Mononuclear cell (primary cell): Measurements from ENCODE around the gene RBM33. TPM values are rescaled to one million over a fixed set of nuclear protein-coding genes. Genes with fewer than 3 reads are reported as not detected.

Source experiments
- H3K27me3 ChIP-seq: 2 replicates; pipeline ENCODE4 v1.6.0; 2011; ENCODE audit warnings: low read length, control low read depth; ENCODE audit not compliant: insufficient read depth
- H3K4me1 ChIP-seq: 2 replicates; pipeline ENCODE4 v1.5.1; 2011; ENCODE audit warnings: mild to moderate bottlenecking, low read length, control low read depth; ENCODE audit not compliant: insufficient read depth
- H3K4me3 ChIP-seq: 2 replicates; pipeline ENCODE4 v1.5.1; 2011; ENCODE audit warnings: mild to moderate bottlenecking, low read length, moderate library complexity
- H3K9me3 ChIP-seq: 2 replicates; pipeline ENCODE4 v1.5.1; 2011; ENCODE audit warnings: low read depth, mild to moderate bottlenecking, control low read depth, low read length
- total RNA-seq: library from RNA; depleted of rRNA; stranded (reverse); fragments of >200 nt; gene quantifications from one replicate; pipeline ENCODE4 v1.2.3, GENCODE V29; 2012

Gene RBM33
- total RNA-seq, 1 donor, result 100 TPM

- Histone ChIP-seq H3K9me3 (no peaks in the 10 kb centered on the region), H3K4me1 (peaks cover 9% of the 10 kb centered on the region), H3K27me3 (no peaks in the 10 kb centered on the region), H3K4me3 (no peak overlapping the region)
Measured at GRCh38 chr7:155709453-155709852, 65.0 kb downstream of the RBM33 start.

- Histone ChIP-seq H3K4me1 (peaks cover 9% of the 10 kb centered on the region), H3K27me3 (no peaks in the 10 kb centered on the region), H3K9me3 (no peaks in the 10 kb centered on the region), H3K4me3 (no peak overlapping the region)
Measured at GRCh38 chr7:155710031-155710430, 65.6 kb downstream of the RBM33 start.

DNA sequence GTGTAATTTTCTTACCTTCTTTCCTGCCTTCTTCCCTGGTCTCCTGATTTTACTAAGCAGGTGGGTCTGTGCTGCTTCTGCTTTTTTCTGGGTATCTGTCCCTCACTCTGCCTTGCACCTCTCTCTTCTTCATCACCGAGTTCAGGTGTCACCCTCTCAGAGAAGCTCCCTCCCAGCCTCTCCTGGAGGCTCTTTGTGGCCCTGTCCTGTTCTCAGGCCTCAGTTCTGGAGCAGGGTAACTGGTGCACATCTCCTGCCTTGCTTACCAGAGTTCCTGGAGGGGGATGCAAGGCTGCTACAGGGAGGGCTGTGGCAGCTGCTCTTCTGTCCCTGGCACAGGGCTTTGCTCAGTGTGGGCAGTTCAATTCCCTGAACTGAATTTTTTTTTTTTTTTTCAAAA, 66.1 kb downstream of the RBM33 start:
- Histone ChIP-seq H3K27me3 (no peaks in the 10 kb centered on the region), H3K9me3 (no peaks in the 10 kb centered on the region), H3K4me3 (no peak overlapping the region), H3K4me1 (peaks cover 9% of the 10 kb centered on the region)

GRCh38 chr7:155711081-155711480, 66.6 kb downstream of the RBM33 start:
- H3K4me1 ChIP-seq, result peaks cover 9% of the 10 kb centered on the region
- no peaks in the 10 kb centered on the region for H3K9me3 ChIP-seq
- no peak overlapping the region for H3K4me3 ChIP-seq
- H3K27me3 ChIP-seq, result no peaks in the 10 kb centered on the region

DNA sequence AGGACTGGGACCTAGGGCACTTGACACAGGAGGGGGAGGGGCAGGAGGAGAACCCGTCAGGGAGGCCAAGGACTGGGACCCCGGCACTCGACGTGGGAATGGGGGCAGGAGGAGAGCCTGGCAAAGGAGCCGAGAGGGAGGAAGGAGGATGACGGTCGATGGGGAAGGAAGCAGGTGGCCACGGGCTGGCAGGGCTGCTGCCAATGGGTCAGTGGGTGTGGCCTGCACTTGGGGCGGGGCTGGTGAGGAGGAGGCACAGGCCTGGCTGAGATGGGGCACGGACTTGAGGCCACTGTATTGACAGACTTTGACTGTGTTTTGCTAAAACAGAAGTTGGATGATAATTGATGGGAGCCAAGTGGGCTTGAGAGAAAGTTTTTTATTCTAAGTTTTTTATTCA, 68.9 kb downstream of the RBM33 start:
- peaks cover 9% of the 10 kb centered on the region for H3K4me1 ChIP-seq

GRCh38 chr7:155714702-155715101, 70.2 kb downstream of the RBM33 start:
- H3K27me3 ChIP-seq, result no peaks in the 10 kb centered on the region
- no peak overlapping the region for H3K4me3 ChIP-seq
- peaks cover 9% of the 10 kb centered on the region for H3K4me1 ChIP-seq
- H3K9me3 ChIP-seq, result no peaks in the 10 kb centered on the region

More for the DNA sequence above, 68.9 kb downstream of the RBM33 start:
- no peaks in the 10 kb centered on the region for H3K27me3 ChIP-seq
- no peaks in the 10 kb centered on the region for H3K9me3 ChIP-seq
- no peak overlapping the region for H3K4me3 ChIP-seq

DNA sequence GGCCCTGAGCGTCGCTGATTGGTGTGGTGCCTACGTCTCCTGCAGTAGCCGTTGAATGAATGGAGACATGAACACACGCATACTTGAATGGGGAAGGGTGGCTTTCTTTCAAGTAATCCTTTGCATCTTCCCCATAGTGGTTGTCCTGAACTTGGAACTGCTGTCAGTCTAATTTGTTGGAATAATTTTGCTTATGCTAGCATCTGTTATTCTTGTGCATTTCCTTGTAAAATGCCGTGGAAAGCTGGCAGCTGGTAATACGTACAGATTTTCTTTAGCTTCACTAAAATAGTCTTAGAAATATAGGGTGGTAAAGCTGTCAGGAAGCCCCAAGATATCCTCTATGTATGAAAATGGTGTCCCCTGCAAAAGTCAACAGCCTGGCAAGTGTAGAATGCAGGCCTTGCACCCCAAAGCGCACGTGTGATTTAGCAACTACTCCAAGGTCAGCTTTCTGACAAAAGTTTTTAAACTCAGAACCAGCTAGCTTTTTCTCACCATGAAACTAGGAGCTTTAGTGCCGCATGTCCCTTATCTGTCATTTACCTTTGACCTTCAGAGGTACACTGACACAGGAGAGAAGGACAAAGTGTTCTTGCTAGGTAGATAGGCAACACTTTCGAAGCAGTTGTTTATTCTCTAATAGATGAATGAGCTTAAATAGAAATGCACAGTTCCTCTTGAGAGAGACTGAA, 70.8 kb downstream of the RBM33 start:
- Histone ChIP-seq H3K27me3 (no peaks in the 10 kb centered on the region), H3K4me3 (no peak overlapping the region), H3K4me1 (peaks cover 9% of the 10 kb centered on the region), H3K9me3 (no peaks in the 10 kb centered on the region)

DNA sequence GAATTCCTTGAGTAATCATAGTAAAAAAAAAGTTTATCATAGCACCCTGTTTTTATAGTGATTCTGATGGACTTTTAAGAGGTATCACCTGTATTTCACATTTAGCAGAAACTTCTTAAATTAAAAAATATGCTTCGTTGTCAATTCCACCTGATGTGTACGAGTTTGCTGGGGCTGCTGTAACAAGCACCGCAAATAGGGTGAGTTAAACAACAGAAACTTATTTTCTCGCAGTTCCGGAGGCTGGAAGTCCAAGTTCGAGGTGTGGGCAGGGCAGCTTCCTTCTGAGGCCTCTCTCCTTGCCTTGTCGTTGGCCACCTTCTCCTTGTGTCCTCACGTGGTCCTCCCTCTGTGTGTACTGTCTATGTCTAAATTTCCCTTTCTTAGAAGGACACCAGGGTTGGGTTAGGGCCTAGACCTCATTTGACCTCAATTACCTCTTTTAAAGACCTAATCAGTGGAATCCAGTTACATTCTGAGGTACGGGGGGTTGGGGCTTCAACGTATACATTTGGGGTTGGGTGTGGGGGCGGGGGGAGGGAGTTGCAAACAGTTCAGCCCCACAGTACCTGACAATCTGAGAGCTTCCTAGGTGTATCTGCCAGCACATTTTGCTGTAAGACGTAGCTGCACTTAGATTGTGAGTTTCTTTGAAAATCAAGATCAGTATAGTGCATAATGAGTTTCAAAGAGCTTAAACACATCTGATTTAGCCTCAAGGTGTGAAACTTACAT, 72.7 kb downstream of the RBM33 start:
- Histone ChIP-seq H3K4me3 (no peak overlapping the region), H3K27me3 (no peaks in the 10 kb centered on the region), H3K4me1 (peaks cover 13% of the 10 kb centered on the region), H3K9me3 (no peaks in the 10 kb centered on the region)

GRCh38 chr7:155721056-155721455, 76.6 kb downstream of the RBM33 start:
- Histone ChIP-seq H3K4me1 (peaks cover 26% of the 10 kb centered on the region), H3K4me3 (no peak overlapping the region)

DNA sequence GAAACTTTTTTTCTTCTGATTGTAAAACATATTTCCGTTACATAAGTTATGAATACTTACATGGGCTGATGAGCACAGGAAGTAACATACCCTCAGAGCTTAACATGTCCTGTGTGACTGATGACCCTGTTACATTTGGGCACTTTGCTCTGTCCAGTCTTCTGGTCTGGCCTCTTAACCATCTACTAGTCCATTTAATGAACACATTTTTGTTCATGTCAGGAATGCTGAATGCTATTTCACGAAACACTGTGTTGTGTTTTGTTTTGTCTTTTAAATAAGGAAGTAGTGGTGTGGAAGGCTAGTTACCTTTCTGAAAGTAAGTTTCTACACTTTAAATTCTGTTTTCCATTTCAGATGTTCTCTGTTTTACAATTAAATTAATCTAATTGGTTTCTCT, 77.7 kb downstream of the RBM33 start:
- Histone ChIP-seq H3K9me3 (no peaks in the 10 kb centered on the region), H3K27me3 (no peaks in the 10 kb centered on the region), H3K4me1 (peaks cover 26% of the 10 kb centered on the region), H3K4me3 (no peak overlapping the region)

More at GRCh38 chr7:155721056-155721455, 76.6 kb downstream of the RBM33 start:
- Histone ChIP-seq H3K9me3 (no peaks in the 10 kb centered on the region), H3K27me3 (no peaks in the 10 kb centered on the region)

- H3K9me3 ChIP-seq, result no peaks in the 10 kb centered on the region
- H3K27me3 ChIP-seq, result no peaks in the 10 kb centered on the region
- peaks cover 26% of the 10 kb centered on the region for H3K4me1 ChIP-seq
- H3K4me3 ChIP-seq, result no peak overlapping the region
Measured at GRCh38 chr7:155722936-155723335, 78.5 kb downstream of the RBM33 start.

GRCh38 chr7:155724327-155725005, 80.0 kb downstream of the RBM33 start:
- no peaks in the 10 kb centered on the region for H3K9me3 ChIP-seq
- no peaks in the 10 kb centered on the region for H3K27me3 ChIP-seq
- peaks cover 26% of the 10 kb centered on the region for H3K4me1 ChIP-seq
- H3K4me3 ChIP-seq, result no peak overlapping the region

DNA sequence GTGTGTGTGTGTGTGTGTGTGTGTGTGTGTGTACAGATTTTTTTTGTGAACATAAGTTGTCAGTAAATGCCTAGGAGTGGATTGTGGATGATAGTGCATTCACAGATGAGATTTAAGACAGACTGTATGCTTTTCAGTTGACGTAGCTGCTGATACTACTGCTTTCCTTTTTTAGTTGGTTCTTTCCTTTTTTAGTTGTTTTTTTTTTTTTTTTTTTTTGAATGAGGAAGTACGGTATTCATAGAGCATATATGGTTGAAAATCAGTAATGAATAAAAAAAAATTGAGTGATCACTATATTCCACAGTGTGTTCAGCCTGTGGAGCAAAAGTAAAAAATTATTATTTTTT, 80.5 kb downstream of the RBM33 start:
- no peaks in the 10 kb centered on the region for H3K9me3 ChIP-seq
- peaks cover 26% of the 10 kb centered on the region for H3K4me1 ChIP-seq
- no peak overlapping the region for H3K4me3 ChIP-seq

GRCh38 chr7:155727616-155728015, 83.2 kb downstream of the RBM33 start:
- Histone ChIP-seq H3K4me3 (no peak overlapping the region), H3K9me3 (no peaks in the 10 kb centered on the region), H3K4me1 (peaks cover 27% of the 10 kb centered on the region), H3K27me3 (no peaks in the 10 kb centered on the region)

More for the DNA sequence above, 80.5 kb downstream of the RBM33 start:
- no peaks in the 10 kb centered on the region for H3K27me3 ChIP-seq

GRCh38 chr7:155728116-155728515, 83.7 kb downstream of the RBM33 start:
- Histone ChIP-seq H3K4me3 (no peak overlapping the region), H3K27me3 (no peaks in the 10 kb centered on the region), H3K4me1 (peaks cover 29% of the 10 kb centered on the region), H3K9me3 (no peaks in the 10 kb centered on the region)
